Activated T-cell treated with anti-CD3 and anti-CD28 coated beads, Interleukin-2, amount 50 U/mL, for 24 hours (primary cell): ENCODE data around the gene MID1IP1.

Experiments
- DNase-seq: peaks from one replicate; pipeline ENCODE4 v3.0.0-alpha.2; 2020
- H3K27ac Mint-ChIP-seq: 2 replicates; pipeline ENCODE4 v1.8.0; 2020; ENCODE audit warnings: mild to moderate bottlenecking, mixed read lengths
- H3K27me3 Mint-ChIP-seq: 2 replicates; pipeline ENCODE4 v1.8.0; 2020; ENCODE audit warnings: mixed read lengths
- H3K36me3 Mint-ChIP-seq: 2 replicates; pipeline ENCODE4 v1.8.0; 2020; ENCODE audit warnings: low read depth, mixed read lengths
- H3K4me1 Mint-ChIP-seq: 2 replicates; pipeline ENCODE4 v1.8.0; 2020; ENCODE audit warnings: low read depth, mixed read lengths
- H3K4me3 Mint-ChIP-seq: 2 replicates; pipeline ENCODE4 v1.8.0; 2020; ENCODE audit warnings: mild to moderate bottlenecking, moderate library complexity, mixed read lengths
- H3K9me3 Mint-ChIP-seq: 2 replicates; pipeline ENCODE4 v1.8.0; 2020; ENCODE audit warnings: mixed read lengths

MID1IP1 gene

GRCh38 chrX:38839277-38839676 lies 38.0 kb downstream of the MID1IP1 start:
- DNase-seq, result no peak
- H3K27me3 Mint-ChIP-seq, result peaks cover 26% of the 10 kb centered on the region
- no peak overlapping the region for H3K27ac Mint-ChIP-seq
- H3K4me3 Mint-ChIP-seq, result no peak overlapping the region
- H3K36me3 Mint-ChIP-seq, result no peaks in the 10 kb centered on the region
- no peaks in the 10 kb centered on the region for H3K4me1 Mint-ChIP-seq
- H3K9me3 Mint-ChIP-seq, result no peaks in the 10 kb centered on the region

- no peak for DNase-seq
- H3K27me3 Mint-ChIP-seq, result peaks cover 29% of the 10 kb centered on the region
- H3K4me1 Mint-ChIP-seq, result no peaks in the 10 kb centered on the region
- H3K4me3 Mint-ChIP-seq, result no peak overlapping the region
- H3K27ac Mint-ChIP-seq, result no peak overlapping the region
- no peaks in the 10 kb centered on the region for H3K36me3 Mint-ChIP-seq
- H3K9me3 Mint-ChIP-seq, result no peaks in the 10 kb centered on the region
These were observed 38.7 kb downstream of the MID1IP1 start for GRCh38 chrX:38839944-38840343.

- Mint-ChIP-seq H3K4me1 (peaks cover 12% of the 10 kb centered on the region), H3K9me3 (no peaks in the 10 kb centered on the region), H3K27me3 (peaks cover 36% of the 10 kb centered on the region), H3K27ac (no peak overlapping the region), H3K4me3 (no peak overlapping the region), H3K36me3 (no peaks in the 10 kb centered on the region)
- DNase-seq, result no peak
These were observed 40.5 kb downstream of the MID1IP1 start for GRCh38 chrX:38841750-38842149.

DNA sequence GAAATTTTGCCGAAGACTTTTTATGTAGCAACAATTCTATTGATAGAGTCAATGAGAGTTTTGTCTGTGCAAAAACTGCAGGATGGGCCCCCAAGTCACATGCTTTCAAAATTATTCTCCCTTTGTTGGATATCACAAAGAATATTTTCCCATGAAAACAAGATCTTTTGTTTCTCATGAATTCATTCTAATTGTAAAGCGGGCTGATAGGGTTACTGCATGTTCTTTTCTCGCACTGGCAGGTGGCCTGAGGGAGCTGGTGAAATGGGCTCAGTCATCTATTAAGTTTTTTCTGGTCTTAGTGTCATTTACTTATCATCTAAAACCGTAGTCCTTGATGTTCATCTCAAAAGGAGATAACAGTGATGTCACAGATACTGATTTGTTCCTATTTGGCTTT lies 44.2 kb downstream of the MID1IP1 start:
- no peak overlapping the region for H3K4me3 Mint-ChIP-seq
- H3K4me1 Mint-ChIP-seq, result peaks cover 12% of the 10 kb centered on the region
- H3K27ac Mint-ChIP-seq, result no peak overlapping the region
- no peak for DNase-seq
- H3K36me3 Mint-ChIP-seq, result no peaks in the 10 kb centered on the region
- H3K27me3 Mint-ChIP-seq, result peaks cover 26% of the 10 kb centered on the region
- H3K9me3 Mint-ChIP-seq, result no peaks in the 10 kb centered on the region

DNA sequence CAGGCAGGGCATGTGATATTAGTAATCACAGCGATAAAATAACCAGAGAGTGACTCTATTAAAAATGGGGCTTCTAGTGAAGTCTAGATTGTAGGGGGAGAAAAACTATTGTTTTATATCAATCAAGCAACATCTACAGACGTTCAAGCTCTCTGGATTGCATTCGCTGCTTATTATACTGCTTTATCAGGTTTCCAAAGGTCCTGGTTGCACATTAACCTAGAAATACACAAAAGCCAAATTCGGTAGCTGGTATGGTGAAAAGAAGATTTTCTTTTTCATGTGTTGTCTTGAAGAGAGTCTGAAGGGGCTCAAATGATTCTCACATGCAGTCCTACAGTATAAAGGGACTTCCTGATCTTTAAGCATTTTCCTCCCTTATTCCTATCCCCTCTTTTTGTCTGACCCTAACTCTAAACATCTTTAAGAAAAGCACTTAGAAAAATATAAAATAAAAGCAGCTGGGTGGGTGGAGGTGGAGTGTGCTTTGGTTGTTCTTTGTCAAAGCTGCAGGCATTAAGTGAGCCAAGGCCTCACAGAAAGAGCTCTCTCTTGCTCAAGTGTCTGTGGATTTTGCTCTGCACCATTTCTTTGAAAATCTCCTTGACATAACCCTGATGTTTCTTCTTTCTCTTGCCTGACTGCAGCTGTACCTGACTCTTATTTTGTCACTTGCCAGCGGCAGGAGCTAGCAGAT lies 46.1 kb downstream of the MID1IP1 start:
- Mint-ChIP-seq H3K27ac (no peak overlapping the region), H3K36me3 (no peaks in the 10 kb centered on the region), H3K9me3 (no peaks in the 10 kb centered on the region), H3K4me1 (peaks cover 12% of the 10 kb centered on the region), H3K4me3 (no peak overlapping the region), H3K27me3 (peaks cover 23% of the 10 kb centered on the region)
- DNase-seq, result no peak

DNA sequence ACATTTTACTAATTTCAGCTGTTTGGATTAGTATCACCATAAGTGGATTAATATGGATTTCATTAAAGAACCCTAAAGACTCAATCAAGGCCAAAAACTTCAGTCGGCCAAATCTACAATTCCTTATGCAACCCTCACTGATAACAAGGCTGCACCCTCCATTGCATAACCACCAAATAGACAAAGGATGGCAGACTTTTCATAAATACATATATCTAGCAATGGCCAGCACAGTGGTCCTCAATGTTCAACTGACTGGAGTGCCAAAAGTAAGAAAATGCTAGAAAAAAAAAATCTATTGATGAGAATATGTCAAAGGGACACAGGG lies 46.6 kb downstream of the MID1IP1 start:
- H3K27me3 Mint-ChIP-seq, result peaks cover 21% of the 10 kb centered on the region
- no peaks in the 10 kb centered on the region for H3K9me3 Mint-ChIP-seq
- H3K27ac Mint-ChIP-seq, result no peak overlapping the region
- H3K4me1 Mint-ChIP-seq, result peaks cover 12% of the 10 kb centered on the region
- H3K4me3 Mint-ChIP-seq, result no peak overlapping the region
- H3K36me3 Mint-ChIP-seq, result no peaks in the 10 kb centered on the region
- DNase-seq, result no peak

- peaks cover 19% of the 10 kb centered on the region for H3K27me3 Mint-ChIP-seq
- H3K4me1 Mint-ChIP-seq, result peaks cover 12% of the 10 kb centered on the region
- no peaks in the 10 kb centered on the region for H3K36me3 Mint-ChIP-seq
- DNase-seq, result no peak
- no peaks in the 10 kb centered on the region for H3K9me3 Mint-ChIP-seq
- no peak overlapping the region for H3K27ac Mint-ChIP-seq
- no peak overlapping the region for H3K4me3 Mint-ChIP-seq
These were observed 47.6 kb downstream of the MID1IP1 start for GRCh38 chrX:38848671-38849455.

GRCh38 chrX:38850807-38851544 lies 49.7 kb downstream of the MID1IP1 start:
- Mint-ChIP-seq H3K4me1 (peaks cover 7% of the 10 kb centered on the region), H3K4me3 (no peak overlapping the region), H3K9me3 (no peaks in the 10 kb centered on the region), H3K27ac (no peak overlapping the region), H3K36me3 (no peaks in the 10 kb centered on the region), H3K27me3 (peaks cover 11% of the 10 kb centered on the region)
- DNase-seq, result no peak

- Mint-ChIP-seq H3K9me3 (no peaks in the 10 kb centered on the region), H3K27me3 (peaks cover 17% of the 10 kb centered on the region), H3K36me3 (no peaks in the 10 kb centered on the region), H3K4me3 (no peak overlapping the region), H3K4me1 (peaks cover 5% of the 10 kb centered on the region), H3K27ac (no peak overlapping the region)
- DNase-seq, result no peak
These were observed 53.0 kb downstream of the MID1IP1 start for GRCh38 chrX:38854305-38854704.
